Measurements from ENCODE around the gene ACOXL. TPM values are rescaled to one million over a fixed set of nuclear protein-coding genes. Genes with fewer than 3 reads are reported as not detected.

ACOXL gene
- total RNA-seq, 4 donors from 2014 or later = 0.64 TPM; not detected in 3

DNA sequence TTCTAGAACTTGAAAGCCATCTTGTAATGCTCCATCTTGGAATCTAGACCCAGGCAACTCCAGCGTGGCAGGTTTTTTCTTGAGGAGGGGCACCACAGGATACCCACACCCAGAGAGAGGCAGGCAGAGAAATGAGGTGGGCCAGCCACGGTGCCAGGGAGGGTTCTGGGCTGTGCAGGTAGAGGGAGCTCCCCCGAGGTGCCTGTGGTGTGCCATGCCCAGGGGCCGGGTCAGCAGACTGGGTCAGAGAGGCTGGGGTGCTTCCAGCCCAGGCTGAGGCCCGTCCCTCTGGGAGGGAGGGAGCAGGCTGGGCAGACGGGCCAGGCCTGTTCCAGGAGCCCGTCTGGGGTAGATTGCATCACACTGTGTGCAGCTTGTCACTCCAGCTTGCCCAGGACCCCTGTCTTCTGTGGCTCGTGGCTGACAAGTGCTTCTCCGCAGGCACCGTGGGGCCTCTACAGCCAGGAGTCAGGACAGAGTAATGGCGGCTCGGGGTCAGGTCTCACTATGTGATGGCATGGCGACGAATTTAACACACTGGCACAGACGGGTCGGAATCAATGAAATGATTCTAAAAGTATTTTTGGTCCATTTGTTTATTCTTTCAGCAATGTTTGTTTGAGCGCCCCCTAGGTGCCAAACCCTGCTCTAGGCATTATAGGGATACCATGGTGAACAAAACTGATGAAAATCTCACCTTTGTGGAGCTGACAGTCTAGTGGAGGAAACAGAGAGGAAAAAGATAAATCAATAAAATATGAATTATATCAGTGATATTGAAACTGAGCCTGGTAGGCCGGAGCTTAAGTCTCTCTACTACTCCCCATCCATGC is 144.0 kb downstream of the ACOXL start:
- DNase-seq (ENCODE audit: low spot score in 2 of 2) = no peak
- no peak for TF ChIP-seq EP300 (IDR thresholded peaks at IDR 0.05)
- no peak for TF ChIP-seq POLR2AphosphoS5 (IDR thresholded peaks at IDR 0.05)
- TF ChIP-seq CTCF (IDR thresholded peaks at IDR 0.05) = no peak
- no peak for TF ChIP-seq POLR2A (IDR thresholded peaks at IDR 0.05)
- Histone ChIP-seq H3K27ac (no peak overlapping the region), H3K9me3 (no peaks in the 10 kb centered on the region), H3K4me3 (no peak overlapping the region), H3K4me1 (no peaks in the 10 kb centered on the region), H3K27me3 (peaks cover 5% of the 10 kb centered on the region), H3K36me3 (no peaks in the 10 kb centered on the region)
- 87% methylated on average over 14 of the region's 18 CpGs for WGBS

GRCh38 chr2:110877031-110877827 is 144.9 kb downstream of the ACOXL start:
- TF ChIP-seq CTCF (IDR thresholded peaks at IDR 0.05) (no peak), EP300 (IDR thresholded peaks at IDR 0.05) (no peak), POLR2AphosphoS5 (IDR thresholded peaks at IDR 0.05) (no peak), POLR2A (IDR thresholded peaks at IDR 0.05) (no peak)
- DNase-seq (ENCODE audit: low spot score in 2 of 2) = no peak

DNA sequence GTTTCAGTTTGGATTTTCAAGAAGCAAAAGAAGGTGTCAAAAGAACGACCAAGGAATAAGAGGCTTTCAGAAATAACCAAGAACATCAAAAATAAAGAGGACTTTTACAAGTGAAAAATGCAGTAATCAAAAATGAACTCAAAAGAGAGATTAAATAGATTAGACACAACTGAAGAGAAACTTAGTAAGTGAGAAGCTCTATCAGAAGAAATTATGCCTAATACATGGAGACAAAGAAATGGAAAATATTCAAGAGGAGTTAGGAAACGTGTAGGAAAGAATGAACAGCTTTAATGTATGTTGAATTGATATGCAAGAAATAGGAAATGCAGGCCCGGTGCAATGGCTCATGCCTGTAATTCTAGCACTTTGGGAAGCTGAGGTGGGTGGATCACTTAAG is 145.8 kb downstream of the ACOXL start:
- no peaks in the 10 kb centered on the region for H3K36me3 ChIP-seq
- no peak overlapping the region for H3K4me3 ChIP-seq
- H3K27ac ChIP-seq = no peak overlapping the region
- 86% methylated on average over 3 of the region's 3 CpGs for WGBS
- no peak for TF ChIP-seq POLR2A (IDR thresholded peaks at IDR 0.05)
- no peak for TF ChIP-seq POLR2AphosphoS5 (IDR thresholded peaks at IDR 0.05)
- TF ChIP-seq CTCF (IDR thresholded peaks at IDR 0.05) = no peak
- no peak for TF ChIP-seq EP300 (IDR thresholded peaks at IDR 0.05)
- H3K9me3 ChIP-seq = no peaks in the 10 kb centered on the region
- no peaks in the 10 kb centered on the region for H3K4me1 ChIP-seq
- H3K27me3 ChIP-seq = peaks cover 5% of the 10 kb centered on the region
- DNase-seq (ENCODE audit: low spot score in 2 of 2) = no peak

More at GRCh38 chr2:110877031-110877827, 144.9 kb downstream of the ACOXL start:
- Histone ChIP-seq H3K27ac (no peak overlapping the region), H3K36me3 (no peaks in the 10 kb centered on the region), H3K27me3 (peaks cover 5% of the 10 kb centered on the region), H3K4me3 (no peak overlapping the region), H3K9me3 (no peaks in the 10 kb centered on the region), H3K4me1 (no peaks in the 10 kb centered on the region)
- WGBS = 54% methylated on average over 16 of the region's 18 CpGs

DNA sequence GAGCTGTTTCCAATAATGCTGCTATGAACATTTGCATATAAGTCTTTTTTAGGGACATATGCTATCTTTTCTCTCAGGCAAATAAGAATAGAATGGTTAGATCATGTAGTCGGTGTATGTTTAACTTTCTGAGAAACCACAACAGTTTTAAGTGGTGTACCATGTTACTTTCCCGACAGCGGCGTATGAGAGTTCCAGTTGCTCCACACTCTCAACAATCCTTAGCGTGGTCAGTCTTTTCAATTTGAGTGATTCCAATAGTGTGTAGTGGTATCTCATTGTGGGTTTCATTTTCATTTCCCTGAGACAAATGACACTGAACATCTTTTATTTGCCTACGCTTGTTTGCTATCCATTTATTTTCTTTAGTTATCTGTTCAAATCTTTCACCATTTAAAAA is 149.5 kb downstream of the ACOXL start:
- Histone ChIP-seq H3K9me3 (no peaks in the 10 kb centered on the region), H3K4me3 (no peak overlapping the region), H3K36me3 (no peaks in the 10 kb centered on the region), H3K27me3 (no peaks in the 10 kb centered on the region), H3K27ac (no peak overlapping the region), H3K4me1 (no peaks in the 10 kb centered on the region)
- TF ChIP-seq CTCF (IDR thresholded peaks at IDR 0.05) (no peak), POLR2A (IDR thresholded peaks at IDR 0.05) (no peak), EP300 (IDR thresholded peaks at IDR 0.05) (no peak), POLR2AphosphoS5 (IDR thresholded peaks at IDR 0.05) (no peak)
- no peak for DNase-seq (ENCODE audit: low spot score in 2 of 2)
- WGBS = 93% methylated on average over 6 of the region's 6 CpGs

- TF ChIP-seq POLR2AphosphoS5 (IDR thresholded peaks at IDR 0.05) (no peak), EP300 (IDR thresholded peaks at IDR 0.05) (no peak), CTCF (IDR thresholded peaks at IDR 0.05) (no peak), POLR2A (IDR thresholded peaks at IDR 0.05) (no peak)
- DNase-seq (ENCODE audit: low spot score in 2 of 2) = no peak
- 100% methylated on average over 1 of the region's 1 CpG for WGBS
- H3K9me3 ChIP-seq = no peaks in the 10 kb centered on the region
- no peak overlapping the region for H3K4me3 ChIP-seq
- peaks cover 5% of the 10 kb centered on the region for H3K27me3 ChIP-seq
- H3K36me3 ChIP-seq = no peaks in the 10 kb centered on the region
- H3K27ac ChIP-seq = no peak overlapping the region
- no peaks in the 10 kb centered on the region for H3K4me1 ChIP-seq
Observed at GRCh38 chr2:110883406-110883805, 151.0 kb downstream of the ACOXL start.
